ENCODE measurements around the gene ZCCHC3.

ZCCHC3 gene

DNA sequence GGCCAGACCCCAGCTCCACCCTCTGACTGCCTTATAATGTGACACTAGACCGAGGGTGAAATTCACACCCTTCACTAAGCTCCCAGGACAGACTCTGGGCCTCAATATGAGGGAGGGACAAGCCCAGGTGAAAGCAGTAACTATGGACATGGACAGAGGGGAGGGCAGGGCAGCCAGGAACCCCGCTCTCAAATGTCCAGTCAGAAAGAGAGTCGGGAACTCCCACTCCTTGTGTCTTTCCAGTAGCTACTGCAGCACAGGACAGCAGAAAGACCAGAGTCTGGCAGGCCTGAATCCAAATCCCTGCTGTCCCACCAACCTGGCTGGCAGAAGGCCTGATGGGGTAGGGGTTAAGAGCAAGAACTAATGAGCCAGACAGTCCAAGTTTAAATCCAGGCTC lies 13.2 kb upstream of the ZCCHC3 start:
- Histone ChIP-seq H4K20me1 (ENCODE audit: insufficient read depth) (no peaks in the 10 kb centered on the region), H3K79me2 (ENCODE audit: insufficient read depth, low read depth) (no peaks in the 10 kb centered on the region), H3K4me3 (IDR thresholded peaks at IDR 0.05; ENCODE audit: insufficient read depth, low read depth, low read length) (no peak overlapping the region), H3K9ac (no peak overlapping the region), H2AFZ (ENCODE audit: low read depth) (no peak overlapping the region), H3K27me3 (ENCODE audit: insufficient read depth, low read depth) (no peaks in the 10 kb centered on the region), H3K27ac (no peak overlapping the region), H3K4me1 (ENCODE audit: low read depth, poor library complexity, severe bottlenecking) (peaks cover 1% of the 10 kb centered on the region), H3K36me3 (ENCODE audit: insufficient read depth) (no peaks in the 10 kb centered on the region), H3K4me2 (no peak overlapping the region)
- TF ChIP-seq, protein P1, sequence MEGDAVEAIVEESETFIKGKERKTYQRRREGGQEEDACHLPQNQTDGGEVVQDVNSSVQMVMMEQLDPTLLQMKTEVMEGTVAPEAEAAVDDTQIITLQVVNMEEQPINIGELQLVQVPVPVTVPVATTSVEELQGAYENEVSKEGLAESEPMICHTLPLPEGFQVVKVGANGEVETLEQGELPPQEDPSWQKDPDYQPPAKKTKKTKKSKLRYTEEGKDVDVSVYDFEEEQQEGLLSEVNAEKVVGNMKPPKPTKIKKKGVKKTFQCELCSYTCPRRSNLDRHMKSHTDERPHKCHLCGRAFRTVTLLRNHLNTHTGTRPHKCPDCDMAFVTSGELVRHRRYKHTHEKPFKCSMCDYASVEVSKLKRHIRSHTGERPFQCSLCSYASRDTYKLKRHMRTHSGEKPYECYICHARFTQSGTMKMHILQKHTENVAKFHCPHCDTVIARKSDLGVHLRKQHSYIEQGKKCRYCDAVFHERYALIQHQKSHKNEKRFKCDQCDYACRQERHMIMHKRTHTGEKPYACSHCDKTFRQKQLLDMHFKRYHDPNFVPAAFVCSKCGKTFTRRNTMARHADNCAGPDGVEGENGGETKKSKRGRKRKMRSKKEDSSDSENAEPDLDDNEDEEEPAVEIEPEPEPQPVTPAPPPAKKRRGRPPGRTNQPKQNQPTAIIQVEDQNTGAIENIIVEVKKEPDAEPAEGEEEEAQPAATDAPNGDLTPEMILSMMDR (conservative IDR thresholded peaks at IDR 0.05; ENCODE audit: low read depth, low read length): no peak

DNA sequence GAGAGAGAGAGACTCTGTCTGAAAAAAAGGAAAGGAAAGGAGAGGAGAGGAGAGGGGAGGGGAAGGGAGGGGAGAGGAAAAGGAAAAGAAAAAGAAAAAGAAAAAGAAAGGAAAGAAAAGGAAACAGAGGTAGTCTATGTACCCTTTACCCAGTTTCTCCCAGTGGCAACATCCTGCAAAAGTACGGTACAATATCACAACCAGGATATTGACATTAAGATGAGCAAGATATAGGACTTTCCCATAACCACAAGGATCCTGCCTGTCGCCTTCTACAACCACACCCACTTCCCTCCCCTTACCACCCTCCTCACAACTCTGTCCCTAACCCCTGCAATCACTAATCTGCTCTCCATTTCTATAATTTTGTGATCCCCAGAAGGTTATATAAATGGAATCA lies 10.9 kb upstream of the ZCCHC3 start:
- H3K4me1 ChIP-seq (ENCODE audit: low read depth, poor library complexity, severe bottlenecking): peaks cover 15% of the 10 kb centered on the region
- TF ChIP-seq, protein P1 (conservative IDR thresholded peaks at IDR 0.05; ENCODE audit: low read depth, low read length): no peak
- no peak overlapping the region for H3K9ac ChIP-seq
- no peaks in the 10 kb centered on the region for H3K79me2 ChIP-seq (ENCODE audit: insufficient read depth, low read depth)
- no peak overlapping the region for H3K27ac ChIP-seq
- no peak overlapping the region for H3K4me3 ChIP-seq (IDR thresholded peaks at IDR 0.05; ENCODE audit: insufficient read depth, low read depth, low read length)
- no peaks in the 10 kb centered on the region for H4K20me1 ChIP-seq (ENCODE audit: insufficient read depth)
- no peak overlapping the region for H2AFZ ChIP-seq (ENCODE audit: low read depth)
- no peaks in the 10 kb centered on the region for H3K27me3 ChIP-seq (ENCODE audit: insufficient read depth, low read depth)
- no peak overlapping the region for H3K4me2 ChIP-seq
- H3K36me3 ChIP-seq (ENCODE audit: insufficient read depth): no peaks in the 10 kb centered on the region

DNA sequence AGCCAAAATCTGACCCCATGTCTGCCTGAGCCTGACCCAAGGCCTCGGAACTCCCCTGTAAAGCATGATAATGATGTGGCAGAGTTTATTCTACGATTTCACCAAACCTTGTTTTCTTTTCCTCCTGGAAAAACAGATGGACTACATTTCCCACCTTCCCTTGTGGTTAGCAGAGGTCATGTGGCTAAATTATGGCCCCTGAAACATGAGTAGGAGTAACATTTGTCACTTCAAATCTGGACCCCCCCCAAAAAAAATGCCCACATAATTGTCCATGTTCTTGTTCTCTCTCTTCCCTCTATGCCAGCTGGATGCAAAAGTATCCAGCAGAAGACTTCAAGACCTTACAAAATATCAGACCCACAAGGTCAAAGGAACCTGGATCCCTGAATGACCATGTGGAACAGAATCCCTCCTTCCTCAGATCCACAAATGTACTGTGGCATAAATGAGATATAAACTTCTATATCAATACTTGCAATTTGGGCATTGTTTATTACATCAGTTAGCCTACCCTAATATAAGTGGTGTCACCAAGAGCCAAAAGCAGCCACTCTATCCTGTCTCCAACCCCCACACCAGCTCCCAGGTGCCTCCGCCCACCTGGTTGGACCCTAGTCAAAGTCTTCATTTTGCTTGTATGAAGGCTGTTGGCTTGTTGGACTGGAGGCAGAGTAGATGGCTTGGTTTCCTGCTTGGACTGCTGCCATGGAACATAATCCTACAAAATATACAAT lies 8.2 kb upstream of the ZCCHC3 start:
- H3K27ac ChIP-seq: no peak overlapping the region
- peak overlapping the region; percentile 98; the same call in 1 of the 2 replicates for H2AFZ ChIP-seq (ENCODE audit: low read depth)
- TF ChIP-seq, protein P1 (conservative IDR thresholded peaks at IDR 0.05; ENCODE audit: low read depth, low read length): no peak
- H3K27me3 ChIP-seq (ENCODE audit: insufficient read depth, low read depth): no peaks in the 10 kb centered on the region
- H4K20me1 ChIP-seq (ENCODE audit: insufficient read depth): no peaks in the 10 kb centered on the region
- H3K79me2 ChIP-seq (ENCODE audit: insufficient read depth, low read depth): no peaks in the 10 kb centered on the region
- H3K36me3 ChIP-seq (ENCODE audit: insufficient read depth): no peaks in the 10 kb centered on the region
- H3K9ac ChIP-seq: peak overlapping the region; percentile 67; the same call in 1 of the 2 replicates
- H3K4me3 ChIP-seq (IDR thresholded peaks at IDR 0.05; ENCODE audit: insufficient read depth, low read depth, low read length): no peak overlapping the region
- H3K4me1 ChIP-seq (ENCODE audit: low read depth, poor library complexity, severe bottlenecking): peaks cover 15% of the 10 kb centered on the region
- H3K4me2 ChIP-seq: peak overlapping the region; percentile 44

DNA sequence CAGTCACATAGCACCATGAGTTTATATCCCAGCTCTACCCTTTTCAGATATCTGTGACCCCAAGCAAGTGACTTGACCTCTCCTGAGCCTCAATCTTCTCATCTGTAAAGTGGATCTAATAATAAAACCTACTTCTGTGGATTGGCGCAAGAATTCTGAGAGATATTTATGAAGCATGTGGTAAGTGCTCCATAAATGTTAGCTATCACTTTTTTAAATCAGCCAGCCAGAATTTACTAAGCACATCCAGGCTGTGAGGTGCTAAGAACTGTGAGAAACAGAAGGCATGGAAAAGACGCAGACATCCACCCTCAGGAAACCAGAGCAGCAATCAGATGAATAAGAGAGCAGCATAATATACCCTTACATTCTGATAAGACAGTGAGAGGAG lies 7.7 kb upstream of the ZCCHC3 start:
- no peaks in the 10 kb centered on the region for H3K36me3 ChIP-seq (ENCODE audit: insufficient read depth)
- H3K27ac ChIP-seq: peak overlapping the region; percentile 19; the same call in 1 of the 2 replicates
- peaks cover 15% of the 10 kb centered on the region for H3K4me1 ChIP-seq (ENCODE audit: low read depth, poor library complexity, severe bottlenecking)
- H4K20me1 ChIP-seq (ENCODE audit: insufficient read depth): no peaks in the 10 kb centered on the region
- peak overlapping the region; percentile 67 for H3K9ac ChIP-seq
- H3K4me2 ChIP-seq: peak overlapping the region; percentile 44
- H3K4me3 ChIP-seq (IDR thresholded peaks at IDR 0.05; ENCODE audit: insufficient read depth, low read depth, low read length): no peak overlapping the region
- H3K27me3 ChIP-seq (ENCODE audit: insufficient read depth, low read depth): no peaks in the 10 kb centered on the region
- H2AFZ ChIP-seq (ENCODE audit: low read depth): peak overlapping the region; percentile 98
- TF ChIP-seq, protein P1 (conservative IDR thresholded peaks at IDR 0.05; ENCODE audit: low read depth, low read length): no peak
- H3K79me2 ChIP-seq (ENCODE audit: insufficient read depth, low read depth): no peaks in the 10 kb centered on the region
